ENCODE results near the gene TPBGL.

- TF ChIP-seq CTCF (IDR thresholded peaks at IDR 0.05 in 4 of 5, conservative IDR thresholded peaks at IDR 0.05 in 1 of 5), result no peak
- TF ChIP-seq POLR2A (IDR thresholded peaks at IDR 0.05), result no peak
Measured at GRCh38 chr11:75238595-75239440, 1.8 kb upstream of the TPBGL start.
